HepG2 (cell line): Measurements from ENCODE around the gene PROS1. TPM values are rescaled to one million over a fixed set of nuclear protein-coding genes. Genes with fewer than 3 reads are reported as not detected.

Source experiments
- AGO2 ChIP-seq: fragments of 200-400 bp; formaldehyde crosslinking; optimal IDR thresholded peaks from 2 replicates; pipeline ENCODE3; 2017; ENCODE audit warnings: mild to moderate bottlenecking, low read depth, low read length, moderate library complexity
- CBX2 ChIP-seq, 2 experiments: fragments of 200-600 bp in 1 of 2; sonication (generic); formaldehyde crosslinking in 1 of 2; IDR thresholded peaks; 2 replicates each; pipeline versions ENCODE4 v1.7.0 to v1.8.1; 2018 to 2022; ENCODE audit warnings: low read depth in 2 of 2, low read length in 1 of 2, mild to moderate bottlenecking in 1 of 2, missing genetic modification reagents in 1 of 2
- DRAP1 ChIP-seq: IDR thresholded peaks from 2 replicates; pipeline ENCODE4 v1.6.1; 2016; ENCODE audit warnings: missing genetic modification reagents, missing compliant biosample characterization
- E2F2 ChIP-seq: sonication (generic); formaldehyde crosslinking; IDR thresholded peaks from 2 replicates; pipeline ENCODE4 v1.4.0; 2020; ENCODE audit warnings: missing genetic modification reagents, borderline replicate concordance
- ETV5 ChIP-seq: IDR thresholded peaks from 2 replicates; pipeline ENCODE4 v1.6.1; 2018; ENCODE audit warnings: missing biosample characterization, missing genetic modification reagents, inconsistent platforms, borderline replicate concordance
- HOXA9 ChIP-seq: sonication (generic); formaldehyde crosslinking; IDR thresholded peaks from 2 replicates; pipeline ENCODE4 v1.8.1; 2022; ENCODE audit warnings: missing genetic modification reagents, mild to moderate bottlenecking, moderate library complexity, borderline replicate concordance
- IKZF4 ChIP-seq: sonication (generic); formaldehyde crosslinking; IDR thresholded peaks from 2 replicates; pipeline ENCODE4 v1.5.1; 2020; ENCODE audit warnings: borderline replicate concordance, mild to moderate bottlenecking, low read depth, missing genetic modification reagents; ENCODE audit errors: not compliant biosample characterization
- NCOA2 ChIP-seq: sonication (generic); formaldehyde crosslinking; IDR thresholded peaks from 2 replicates; pipeline ENCODE4 v1.8.0; 2022; ENCODE audit warnings: inconsistent platforms
- NR2F6 ChIP-seq, 2 experiments: IDR thresholded peaks; 2 replicates each; pipeline ENCODE4 v1.6.1; 2016; ENCODE audit warnings: antibody characterized with exemption in 1 of 2, mild to moderate bottlenecking in 1 of 2
- ZBTB10 ChIP-seq: sonication (generic); formaldehyde crosslinking; IDR thresholded peaks from 2 replicates; pipeline ENCODE4 v1.4.0; 2020; ENCODE audit warnings: missing genetic modification reagents, borderline replicate concordance
- ZNF230 ChIP-seq: sonication (generic); formaldehyde crosslinking; IDR thresholded peaks from 2 replicates; pipeline ENCODE4 v1.4.0; 2020; ENCODE audit warnings: mild to moderate bottlenecking, missing genetic modification reagents
- ZNF251 ChIP-seq: sonication (generic); formaldehyde crosslinking; IDR thresholded peaks from 2 replicates; pipeline ENCODE4 v1.9.0; 2021; ENCODE audit warnings: mild to moderate bottlenecking, missing genetic modification reagents
- ZNF335 ChIP-seq: sonication (generic); formaldehyde crosslinking; IDR thresholded peaks from 2 replicates; pipeline ENCODE4 v1.4.0; 2020; ENCODE audit warnings: missing genetic modification reagents
- ZNF367 ChIP-seq: sonication (generic); formaldehyde crosslinking; IDR thresholded peaks from 2 replicates; pipeline ENCODE4 v1.4.0; 2020; ENCODE audit warnings: missing genetic modification reagents, borderline replicate concordance
- ZNF382 ChIP-seq: sonication (generic); formaldehyde crosslinking; IDR thresholded peaks from 2 replicates; pipeline ENCODE4 v1.5.0; 2020; ENCODE audit warnings: missing genetic modification reagents, mild to moderate bottlenecking, borderline replicate concordance
- ZNF543 ChIP-seq: sonication (generic); formaldehyde crosslinking; IDR thresholded peaks from 2 replicates; pipeline ENCODE4 v1.4.0; 2020; ENCODE audit warnings: mild to moderate bottlenecking, missing genetic modification reagents
- ZNF547 ChIP-seq: sonication (generic); formaldehyde crosslinking; IDR thresholded peaks from 2 replicates; pipeline ENCODE4 v1.5.1; 2020; ENCODE audit warnings: mild to moderate bottlenecking, missing genetic modification reagents
- polyA plus RNA-seq, 8 experiments: library from polyadenylated mRNA; depleted of rRNA in 3 of 8; stranded (reverse) in 7 of 8; unstranded in 1 of 8; fragments of >200 nt; fragmentation: Illumina TruSeq in 4 of 8; extraction: Trizol in 4 of 8; gene quantifications; 2 replicates each; pipeline versions ENCODE4 v1.2.1 to v1.2.3, GENCODE V29; 2011 to 2016; ENCODE audit warnings: low read depth in 4 of 8, missing spikeins in 1 of 8, mixed read lengths in 1 of 8; ENCODE audit not compliant: insufficient read depth in 1 of 8
- total RNA-seq, 5 experiments: library from RNA; depleted of rRNA; stranded (reverse); fragments of >200 nt; fragmentation: Illumina TruSeq; extraction: Trizol; gene quantifications; 2 replicates each; pipeline ENCODE4 v1.2.3, GENCODE V29; 2016; ENCODE audit warnings: low read depth in 1 of 5
- TF ChIP-seq, protein P1 (sequence below): sonication (generic); formaldehyde crosslinking; IDR thresholded peaks from 2 replicates; pipeline ENCODE4 v1.8.0; 2022; ENCODE audit warnings: missing genetic modification reagents, mild to moderate bottlenecking, borderline replicate concordance
- TF ChIP-seq, protein P2 (sequence below): sonication (generic); formaldehyde crosslinking; IDR thresholded peaks from 2 replicates; pipeline ENCODE4 v1.9.0; 2022; ENCODE audit warnings: low read depth, missing genetic modification reagents

Gene PROS1
- total and polyA plus RNA-seq, 2 of the 13 experiments (the other 11 are each of a cell fraction or from before 2014, with no cell fraction given): 63.8 to 76.8 TPM

DNA sequence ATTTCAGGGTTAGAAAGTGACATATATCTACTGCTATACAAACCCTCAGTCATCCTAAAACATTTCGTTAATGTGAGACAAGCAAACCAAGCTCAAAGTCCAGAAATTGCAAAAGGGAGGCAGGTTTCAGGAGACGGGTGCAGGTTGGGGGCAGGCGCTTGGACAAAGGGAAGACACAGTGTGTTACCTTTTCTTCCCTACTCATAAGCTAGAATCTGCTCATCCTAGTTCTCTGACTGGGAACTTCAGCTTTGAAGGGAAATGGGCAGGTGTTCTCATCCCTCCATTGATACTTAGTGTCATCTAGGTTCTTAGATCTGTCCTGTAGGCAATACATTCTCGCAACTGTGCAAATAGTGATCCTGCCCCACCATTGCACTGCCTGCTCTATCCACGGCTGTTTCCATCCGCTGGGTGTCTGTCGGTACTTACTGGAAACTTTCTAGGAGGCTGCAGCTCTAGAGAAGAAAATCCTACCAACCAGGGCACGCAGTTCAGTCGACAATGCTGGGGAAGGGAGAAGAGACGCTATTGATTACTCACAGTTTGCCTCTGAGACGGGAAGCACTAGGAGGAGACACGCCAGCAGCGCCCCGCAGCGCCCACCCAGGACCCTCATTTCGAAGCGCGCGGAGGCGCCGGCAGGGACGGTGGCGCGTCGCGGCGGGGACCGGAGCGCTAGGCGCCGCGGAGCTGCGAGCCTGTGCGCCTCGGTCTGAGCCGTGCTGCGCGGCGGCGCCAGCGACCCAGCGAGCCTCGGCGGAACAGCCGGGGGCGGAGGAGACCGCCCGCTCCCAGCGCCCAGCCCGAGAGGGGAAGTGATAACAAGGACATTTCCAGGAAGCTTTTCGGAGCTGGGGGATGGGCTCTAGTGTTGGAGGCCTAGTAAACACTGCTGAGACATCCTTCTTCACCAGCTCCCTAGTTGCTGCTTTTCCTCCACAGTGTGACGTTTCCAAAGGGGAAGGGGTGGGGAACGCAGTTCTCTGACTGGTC is at the start of gene PROS1 (continued):
- TF ChIP-seq ZBTB10 (CRISPR knock-in tag) (0 out of 2 replicates have a peak, but pooled peaks have one; percentile 24), AGO2 (peak; percentile 70), ZNF547 (CRISPR knock-in tag) (peak; percentile 81; the same call in 1 of the 2 replicates), ZNF335 (CRISPR knock-in tag) (no peak), HOXA9 (no peak; the same call in 1 of the 2 replicates), ZNF230 (CRISPR knock-in tag) (no peak), ZNF543 (no peak), ZNF382 (CRISPR knock-in tag) (no peak), CBX2 (IDR thresholded peaks at IDR 0.05; ENCODE audit: low read depth, low read length) (no peak), CBX2 (CRISPR knock-in tag; IDR thresholded peaks at IDR 0.05; ENCODE audit: low read depth) (no peak), IKZF4 (CRISPR knock-in tag) (peak; percentile 46), ZNF367 (CRISPR knock-in tag) (no peak), DRAP1 (no peak; the same call in 1 of the 2 replicates), NCOA2 (CRISPR knock-in tag) (peak; percentile 30; the same call in 1 of the 2 replicates), ZNF251 (CRISPR knock-in tag) (no peak), ETV5 (CRISPR knock-in tag) (peak; percentile 53; the same call in 1 of the 2 replicates), NR2F6 (IDR thresholded peaks at IDR 0.05) (no peak), NR2F6 (CRISPR knock-in tag; IDR thresholded peaks at IDR 0.05) (no peak), E2F2 (CRISPR knock-in tag) (no peak)
- TF ChIP-seq, protein P1, sequence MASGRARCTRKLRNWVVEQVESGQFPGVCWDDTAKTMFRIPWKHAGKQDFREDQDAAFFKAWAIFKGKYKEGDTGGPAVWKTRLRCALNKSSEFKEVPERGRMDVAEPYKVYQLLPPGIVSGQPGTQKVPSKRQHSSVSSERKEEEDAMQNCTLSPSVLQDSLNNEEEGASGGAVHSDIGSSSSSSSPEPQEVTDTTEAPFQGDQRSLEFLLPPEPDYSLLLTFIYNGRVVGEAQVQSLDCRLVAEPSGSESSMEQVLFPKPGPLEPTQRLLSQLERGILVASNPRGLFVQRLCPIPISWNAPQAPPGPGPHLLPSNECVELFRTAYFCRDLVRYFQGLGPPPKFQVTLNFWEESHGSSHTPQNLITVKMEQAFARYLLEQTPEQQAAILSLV (CRISPR knock-in tag): peak; percentile 41; the same call in 1 of the 2 replicates
- TF ChIP-seq, protein P2, sequence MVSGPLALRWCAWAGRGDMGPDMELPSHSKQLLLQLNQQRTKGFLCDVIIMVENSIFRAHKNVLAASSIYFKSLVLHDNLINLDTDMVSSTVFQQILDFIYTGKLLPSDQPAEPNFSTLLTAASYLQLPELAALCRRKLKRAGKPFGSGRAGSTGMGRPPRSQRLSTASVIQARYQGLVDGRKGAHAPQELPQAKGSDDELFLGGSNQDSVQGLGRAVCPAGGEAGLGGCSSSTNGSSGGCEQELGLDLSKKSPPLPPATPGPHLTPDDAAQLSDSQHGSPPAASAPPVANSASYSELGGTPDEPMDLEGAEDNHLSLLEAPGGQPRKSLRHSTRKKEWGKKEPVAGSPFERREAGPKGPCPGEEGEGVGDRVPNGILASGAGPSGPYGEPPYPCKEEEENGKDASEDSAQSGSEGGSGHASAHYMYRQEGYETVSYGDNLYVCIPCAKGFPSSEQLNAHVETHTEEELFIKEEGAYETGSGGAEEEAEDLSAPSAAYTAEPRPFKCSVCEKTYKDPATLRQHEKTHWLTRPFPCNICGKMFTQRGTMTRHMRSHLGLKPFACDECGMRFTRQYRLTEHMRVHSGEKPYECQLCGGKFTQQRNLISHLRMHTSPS (CRISPR knock-in tag): no peak
